Heart right ventricle (tissue), 16 donors: ENCODE results near the gene SLC12A4. TPM values are rescaled to one million over a fixed set of nuclear protein-coding genes. Genes with fewer than 3 reads are reported as not detected.

Experiments used
- ATAC-seq, 8 donors: fragments of 200-7000 bp; cut with Tn5 transposase; one replicate each; pipeline ENCODE4 v1.9.1; 2020; ENCODE audit warnings: mild to moderate bottlenecking in 8 of 8, moderate library complexity in 8 of 8, moderate number of reproducible peaks in 1 of 8
- DNase-seq, 2 donors: peaks; one replicate each; pipeline ENCODE4 v3.0.0-alpha.2; 2020
- H3K27ac ChIP-seq, 10 donors: fragments of 200-600 bp; sonication (generic) in 2 of 10; one replicate each; pipeline versions ENCODE4 v1.5.0 to v1.8.0; 2020 to 2022; ENCODE audit warnings: mild to moderate bottlenecking in 3 of 10
- H3K27me3 ChIP-seq, 7 donors: fragments of 200-600 bp; one replicate each; pipeline ENCODE4 v1.8.0; 2021 to 2022; ENCODE audit warnings: mild to moderate bottlenecking in 2 of 7
- H3K36me3 ChIP-seq, 9 donors: fragments of 200-600 bp; sonication (generic) in 1 of 9; one replicate each; pipeline versions ENCODE4 v1.5.0 to v1.8.0; 2020 to 2022; ENCODE audit warnings: mild to moderate bottlenecking in 2 of 9
- H3K4me1 ChIP-seq, 9 donors: fragments of 200-600 bp; sonication (generic) in 1 of 9; one replicate each; pipeline versions ENCODE4 v1.5.0 to v1.8.0; 2020 to 2022; ENCODE audit warnings: mild to moderate bottlenecking in 4 of 9
- H3K4me3 ChIP-seq, 10 donors: fragments of 200-600 bp; sonication (generic) in 2 of 10; one replicate each; pipeline versions ENCODE4 v1.5.0 to v1.8.0; 2020 to 2022; ENCODE audit warnings: mild to moderate bottlenecking in 7 of 10, moderate library complexity in 2 of 10
- H3K9me3 ChIP-seq, 11 donors: fragments of 200-600 bp in 10 of 11; sonication (generic) in 2 of 11; one replicate each; pipeline versions ENCODE4 v1.5.0 to v1.8.0; 2013 to 2022; ENCODE audit warnings: mild to moderate bottlenecking in 2 of 11, control low read depth in 1 of 11, moderate library complexity in 1 of 11
- WGBS, 2 donors: extraction: QIAGEN DNeasy Blood & Tissue Kit; methylation state at CpG; one replicate each; pipeline ENCODE4 v1.1.7; 2013; ENCODE audit warnings: inconsistent platforms in 1 of 2; 5-methylcytosine and 5-hydroxymethylcytosine counted together
- intact Hi-C, 10 donors: fragments of 100-400 bp; cut with DNase I; formaldehyde crosslinking; loops; one replicate each; pipeline versions ENCODE4 v1.11.1 to v1.14.2; 2022
- polyA plus RNA-seq, 2 donors: library from polyadenylated mRNA; stranded (reverse); fragments of 200-250 nt; gene quantifications; one replicate each; pipeline ENCODE4 v1.2.3, GENCODE V29; 2013
- total RNA-seq, 10 donors: library from RNA; stranded (reverse); fragmentation: NEBNext Ultra II Directional in 3 of 10; extraction: Animal tissue kit (Norgen Biotek cat#: 25700) in 3 of 10; gene quantifications; one replicate each; pipeline versions ENCODE4 v1.2.1 to v1.2.4, GENCODE V29; 2021 to 2023
- TF ChIP-seq, protein P1 (sequence below), 9 donors: fragments of 200-600 bp; sonication (generic) in 2 of 9; IDR thresholded peaks; one replicate each; pipeline versions ENCODE4 v1.5.0 to v1.8.0; 2021 to 2022; ENCODE audit warnings: antibody characterized with exemption in 9 of 9, mild to moderate bottlenecking in 5 of 9, moderate library complexity in 1 of 9
- donor health status: Arrhythmogenic right ventricular cardiomyopathy.
- donor health status: ischemic (EF 13 %, LVEDD 7.1; RV severe dilation, severe dysfunction).
- donor health status: healthy with polysubstance abuse.
- donor health status: DM: no; HTN: yes; CAD: no.
- donor health status: DM: no; HTN: no; CAD: no.
- donor health status: ischemic (EF 25% LVEDD 6.9; RV normal size, moderate dysfunction).
- donor health status: ischemic (EF 25% LVEDD 5.7; RV mildly dilated, moderate dysfunction).
- donor health status: healthy.
- donor health status: DM: yes; HTN: yes; CAD: no.
- donor health status: Ischemic cardiomyopathy.
- donor health status: ischemic (EF 35%, LVEDD 5.7; RV mildly dilated, moderate dysfunction).
- donor health status: nonischemic (EF 11% LVEDD 7.7; RV severe dilation, severe dysfunction).
- donor health status: DM: yes; HTN: yes; CAD: no.
- donor health status: PGD.
- donor health status: ischemic (EF 29% LVEDD 5.4; RV normal size, mild dysfunction).
- donor health status: nonischemic (EF 23%, LVEDD 6.1; RV moderate dilation, normal function).

The SLC12A4 gene
- total and polyA plus RNA-seq, 12 donors: 70.1 to 116 (median 86.6) TPM

DNA sequence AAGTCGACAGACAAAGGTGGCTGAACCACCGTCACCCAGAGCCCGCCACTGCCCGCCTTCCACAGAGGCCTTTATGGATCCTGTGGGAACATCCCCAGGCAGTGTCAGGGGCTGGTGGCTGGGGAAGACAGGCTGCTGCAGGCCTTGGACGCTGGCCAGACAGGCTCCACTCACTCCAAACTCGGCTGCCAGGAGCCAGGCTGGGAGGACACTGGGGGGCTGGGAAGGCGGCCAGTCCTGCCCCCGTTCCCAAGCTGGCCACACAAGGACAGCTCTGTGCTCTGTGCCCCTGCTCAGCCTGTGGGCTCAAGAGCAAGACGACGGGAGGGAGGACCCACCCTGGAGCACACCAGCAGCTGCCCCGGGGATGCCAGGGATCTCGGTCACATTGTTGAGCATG is 17.0 kb downstream of the SLC12A4 start:
- peak; percentile 60 to 89 (median 70) for ATAC-seq
- peaks cover 11 to 46% (median 20%) of the 10 kb centered on the region in 9 donors for H3K4me1 ChIP-seq

DNA sequence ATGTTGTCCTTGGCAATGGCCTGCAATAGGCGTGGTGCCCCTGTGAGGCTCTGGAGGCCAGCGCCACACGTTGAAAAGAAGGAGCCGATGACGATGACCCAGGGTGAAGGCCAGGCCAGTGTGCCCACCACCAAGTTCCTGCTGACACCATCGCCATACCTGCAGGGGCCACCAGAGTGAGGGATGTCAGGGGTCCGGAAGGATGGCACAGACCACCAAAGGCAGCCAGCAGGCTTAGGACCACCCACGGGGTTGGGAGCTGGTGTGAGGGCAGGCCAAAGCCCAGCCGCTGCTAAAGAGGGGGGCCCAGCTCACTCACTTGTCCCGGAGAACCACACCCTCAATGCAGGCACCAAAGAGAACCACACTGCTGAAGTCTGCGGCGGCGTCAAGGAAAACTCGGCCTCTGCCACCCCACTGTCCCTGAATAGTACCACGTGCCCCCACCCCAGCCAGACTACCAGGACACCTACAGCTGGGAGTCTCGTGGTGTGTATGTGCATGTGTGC is 18.0 kb downstream of the SLC12A4 start:
- Histone ChIP-seq H3K27me3 (no peaks in the 10 kb centered on the region), H3K9me3 (no peaks in the 10 kb centered on the region), H3K4me1 (peaks cover 11 to 56% (median 26%) of the 10 kb centered on the region in 9 donors), H3K27ac (peak overlapping the region in 2 of 10 donors; percentile 52 to 76), H3K4me3 (no peak overlapping the region), H3K36me3 (peaks cover 5 to 100% (median 99%) of the 10 kb centered on the region in 9 donors)
- TF ChIP-seq, protein P1, sequence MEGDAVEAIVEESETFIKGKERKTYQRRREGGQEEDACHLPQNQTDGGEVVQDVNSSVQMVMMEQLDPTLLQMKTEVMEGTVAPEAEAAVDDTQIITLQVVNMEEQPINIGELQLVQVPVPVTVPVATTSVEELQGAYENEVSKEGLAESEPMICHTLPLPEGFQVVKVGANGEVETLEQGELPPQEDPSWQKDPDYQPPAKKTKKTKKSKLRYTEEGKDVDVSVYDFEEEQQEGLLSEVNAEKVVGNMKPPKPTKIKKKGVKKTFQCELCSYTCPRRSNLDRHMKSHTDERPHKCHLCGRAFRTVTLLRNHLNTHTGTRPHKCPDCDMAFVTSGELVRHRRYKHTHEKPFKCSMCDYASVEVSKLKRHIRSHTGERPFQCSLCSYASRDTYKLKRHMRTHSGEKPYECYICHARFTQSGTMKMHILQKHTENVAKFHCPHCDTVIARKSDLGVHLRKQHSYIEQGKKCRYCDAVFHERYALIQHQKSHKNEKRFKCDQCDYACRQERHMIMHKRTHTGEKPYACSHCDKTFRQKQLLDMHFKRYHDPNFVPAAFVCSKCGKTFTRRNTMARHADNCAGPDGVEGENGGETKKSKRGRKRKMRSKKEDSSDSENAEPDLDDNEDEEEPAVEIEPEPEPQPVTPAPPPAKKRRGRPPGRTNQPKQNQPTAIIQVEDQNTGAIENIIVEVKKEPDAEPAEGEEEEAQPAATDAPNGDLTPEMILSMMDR (IDR thresholded peaks at IDR 0.05): no peak
- intact Hi-C loops: no loop called here
- 87 to 90% methylated on average over 16 of the region's 16 CpGs for WGBS, 2 donors
- ATAC-seq (peak in 1 of 8 donors; percentile 2), DNase-seq (no peak)

More for the DNA sequence above, 17.0 kb downstream of the SLC12A4 start:
- no peak overlapping the region for H3K4me3 ChIP-seq
- H3K27me3 ChIP-seq: no peaks in the 10 kb centered on the region
- H3K36me3 ChIP-seq: peaks cover 5 to 100% (median 99%) of the 10 kb centered on the region in 9 donors
- TF ChIP-seq, protein P1 (IDR thresholded peaks at IDR 0.05): no peak
- peak overlapping the region in 8 of 10 donors; percentile 48 to 81 (median 60) for H3K27ac ChIP-seq
- 33 to 43% methylated on average over 12 of the region's 12 CpGs for WGBS, 2 donors
- H3K9me3 ChIP-seq: no peaks in the 10 kb centered on the region
- peak; percentile 77 to 83 for DNase-seq
- intact Hi-C loops: no loop called here

DNA sequence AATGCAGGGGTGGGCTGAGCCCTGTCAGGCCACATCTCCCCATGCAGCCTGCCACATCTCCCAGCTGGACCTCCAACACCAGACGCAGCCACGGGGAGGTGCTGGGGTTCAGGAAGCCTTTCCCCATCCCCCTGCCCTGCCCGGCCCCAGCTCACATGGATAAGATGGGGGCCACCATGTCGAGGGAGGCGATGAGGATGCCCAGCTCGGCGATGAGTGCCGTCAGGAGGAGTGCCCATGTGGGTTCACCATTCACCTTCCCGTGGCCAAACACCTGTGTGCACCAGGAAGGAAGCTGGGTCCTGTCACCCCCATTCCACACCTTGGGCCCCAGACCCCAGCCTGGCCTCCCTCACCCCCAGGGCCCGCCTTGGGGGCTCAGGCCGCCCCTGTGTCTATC is 18.8 kb downstream of the SLC12A4 start:
- Histone ChIP-seq H3K27me3 (no peaks in the 10 kb centered on the region), H3K4me1 (peaks cover 14 to 58% (median 34%) of the 10 kb centered on the region in 9 donors), H3K27ac (no peak overlapping the region), H3K4me3 (no peak overlapping the region), H3K36me3 (peaks cover 5 to 100% (median 99%) of the 10 kb centered on the region in 9 donors), H3K9me3 (no peaks in the 10 kb centered on the region)
- TF ChIP-seq, protein P1 (IDR thresholded peaks at IDR 0.05): no peak
- WGBS, 2 donors: 90% methylated on average over 11 of the region's 11 CpGs
- DNase-seq: no peak
- ATAC-seq: no peak
- intact Hi-C loops: loop anchor here in 1 of 10 donors (10.0 kb wide), 1 partner anchor 405 kb away; no protein-coding TSS in a partner anchor

DNA sequence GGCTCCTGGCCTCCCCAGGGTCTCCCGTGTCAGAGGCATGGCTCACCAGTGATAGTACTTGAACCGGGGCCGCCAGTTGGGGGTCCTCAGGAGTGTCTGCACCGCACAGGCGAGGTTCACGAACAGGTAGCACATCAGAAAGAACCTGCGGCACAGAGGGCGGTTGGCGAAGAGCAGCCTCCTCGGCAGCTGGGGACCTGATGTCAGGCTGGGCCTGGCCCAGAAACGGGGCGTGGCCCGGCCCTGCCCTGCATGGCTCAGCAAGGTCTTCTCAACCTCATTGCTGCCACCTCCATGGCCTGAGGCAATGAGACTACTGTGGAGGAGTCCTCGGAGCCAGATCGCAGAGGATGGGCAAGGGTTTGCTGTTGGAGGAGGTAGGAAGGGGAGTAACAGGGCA is 20.4 kb downstream of the SLC12A4 start:
- Histone ChIP-seq H3K4me3 (no peak overlapping the region), H3K27me3 (no peaks in the 10 kb centered on the region), H3K27ac (peak overlapping the region in 2 of 10 donors; percentile 6 to 27), H3K36me3 (peaks cover 0 to 100% (median 87%) of the 10 kb centered on the region in 9 donors), H3K9me3 (no peaks in the 10 kb centered on the region), H3K4me1 (peaks cover 21 to 65% (median 44%) of the 10 kb centered on the region in 9 donors)
- WGBS, 2 donors: 94 to 97% methylated on average over 14 to 15 of the region's 15 CpGs
- no peak for ATAC-seq
- no peak for DNase-seq
- intact Hi-C loops: loop anchor here in 1 of 10 donors (10.0 kb wide), 1 partner anchor 403 kb away; no protein-coding TSS in a partner anchor
- TF ChIP-seq, protein P1 (IDR thresholded peaks at IDR 0.05): no peak
